Ovary (tissue), 3 donors: ENCODE results near the gene ATAT1.

Source experiments
- CTCF ChIP-seq, 3 donors: fragments of 450-650 bp in 2 of 3; fragments of 200-600 bp in 1 of 3; IDR thresholded peaks; one replicate each; pipeline versions ENCODE4 v1.5.1 to v1.8.0; 2016 to 2022; ENCODE audit warnings: antibody characterized with exemption in 3 of 3, mild to moderate bottlenecking in 1 of 3
- POLR2A ChIP-seq: fragments of 450-650 bp; IDR thresholded peaks from one replicate; pipeline ENCODE4 v1.6.1; 2017; ENCODE audit warnings: antibody characterized with exemption, mild to moderate bottlenecking, moderate library complexity
- donor health status: DM: no; HTN: no; CAD: no.

GRCh38 chr6:30689022-30689865, 62.6 kb downstream of the ATAT1 start:
- TF ChIP-seq CTCF (IDR thresholded peaks at IDR 0.05) (no peak), POLR2A (no peak)
